Measurements from ENCODE around the gene MRGPRG.

DNA sequence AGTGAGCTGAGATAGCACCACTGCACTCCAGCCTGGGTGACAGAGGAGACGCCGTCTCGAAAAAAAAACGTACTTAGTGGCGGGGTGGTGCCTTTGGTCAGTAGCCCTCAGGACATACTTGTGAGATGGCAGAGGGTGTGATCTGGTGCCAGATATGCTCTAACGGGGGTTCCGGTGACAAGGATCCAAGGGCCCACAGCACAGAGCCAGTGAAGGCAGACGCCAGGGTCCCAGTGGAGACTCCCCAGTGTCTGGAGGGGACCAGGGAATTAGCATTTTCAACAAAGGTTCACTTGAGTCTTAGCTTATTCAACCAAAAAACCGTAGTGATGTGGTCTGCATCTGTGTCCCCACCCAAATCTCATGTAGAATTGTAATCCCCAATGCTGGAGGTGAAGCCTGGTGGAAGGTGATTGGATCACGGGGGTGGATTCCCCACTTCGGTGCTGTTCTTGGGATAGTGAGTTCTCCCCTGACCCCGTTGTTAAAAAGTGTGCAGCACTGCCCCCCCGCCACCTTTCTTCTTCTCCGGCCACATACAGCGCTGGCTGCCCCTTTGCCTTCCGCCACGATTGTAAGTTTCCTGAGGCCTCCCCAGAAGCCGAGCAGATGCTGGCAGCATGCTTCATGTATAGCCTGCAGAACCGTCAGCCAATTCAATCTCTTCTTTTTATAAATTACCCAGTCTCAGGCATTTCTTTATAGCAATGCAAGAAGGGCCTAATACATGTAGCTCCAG, 26.9 kb downstream of the MRGPRG start:
- TF ChIP-seq, protein P1, sequence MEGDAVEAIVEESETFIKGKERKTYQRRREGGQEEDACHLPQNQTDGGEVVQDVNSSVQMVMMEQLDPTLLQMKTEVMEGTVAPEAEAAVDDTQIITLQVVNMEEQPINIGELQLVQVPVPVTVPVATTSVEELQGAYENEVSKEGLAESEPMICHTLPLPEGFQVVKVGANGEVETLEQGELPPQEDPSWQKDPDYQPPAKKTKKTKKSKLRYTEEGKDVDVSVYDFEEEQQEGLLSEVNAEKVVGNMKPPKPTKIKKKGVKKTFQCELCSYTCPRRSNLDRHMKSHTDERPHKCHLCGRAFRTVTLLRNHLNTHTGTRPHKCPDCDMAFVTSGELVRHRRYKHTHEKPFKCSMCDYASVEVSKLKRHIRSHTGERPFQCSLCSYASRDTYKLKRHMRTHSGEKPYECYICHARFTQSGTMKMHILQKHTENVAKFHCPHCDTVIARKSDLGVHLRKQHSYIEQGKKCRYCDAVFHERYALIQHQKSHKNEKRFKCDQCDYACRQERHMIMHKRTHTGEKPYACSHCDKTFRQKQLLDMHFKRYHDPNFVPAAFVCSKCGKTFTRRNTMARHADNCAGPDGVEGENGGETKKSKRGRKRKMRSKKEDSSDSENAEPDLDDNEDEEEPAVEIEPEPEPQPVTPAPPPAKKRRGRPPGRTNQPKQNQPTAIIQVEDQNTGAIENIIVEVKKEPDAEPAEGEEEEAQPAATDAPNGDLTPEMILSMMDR (IDR thresholded peaks at IDR 0.05), result no peak
- no peak for TF ChIP-seq POLR2A (IDR thresholded peaks at IDR 0.05)
- TF ChIP-seq POLR2AphosphoS5 (IDR thresholded peaks at IDR 0.05; ENCODE audit: insufficient read depth in 1 of 2, low read depth in 1 of 2), result no peak

Data from vagina (tissue), 2 donors.